Stimulated activated CD4-positive, alpha-beta T cell treated with anti-CD3 and anti-CD28 coated beads, Interleukin-2, amount 100 ng/mL, for 48 hours (primary cell): ENCODE results near the gene PTPRJ.

Source experiments
- DNase-seq, 2 donors: peaks; one replicate each; pipeline ENCODE4 v3.0.0-alpha.2; 2020

The PTPRJ gene

DNA sequence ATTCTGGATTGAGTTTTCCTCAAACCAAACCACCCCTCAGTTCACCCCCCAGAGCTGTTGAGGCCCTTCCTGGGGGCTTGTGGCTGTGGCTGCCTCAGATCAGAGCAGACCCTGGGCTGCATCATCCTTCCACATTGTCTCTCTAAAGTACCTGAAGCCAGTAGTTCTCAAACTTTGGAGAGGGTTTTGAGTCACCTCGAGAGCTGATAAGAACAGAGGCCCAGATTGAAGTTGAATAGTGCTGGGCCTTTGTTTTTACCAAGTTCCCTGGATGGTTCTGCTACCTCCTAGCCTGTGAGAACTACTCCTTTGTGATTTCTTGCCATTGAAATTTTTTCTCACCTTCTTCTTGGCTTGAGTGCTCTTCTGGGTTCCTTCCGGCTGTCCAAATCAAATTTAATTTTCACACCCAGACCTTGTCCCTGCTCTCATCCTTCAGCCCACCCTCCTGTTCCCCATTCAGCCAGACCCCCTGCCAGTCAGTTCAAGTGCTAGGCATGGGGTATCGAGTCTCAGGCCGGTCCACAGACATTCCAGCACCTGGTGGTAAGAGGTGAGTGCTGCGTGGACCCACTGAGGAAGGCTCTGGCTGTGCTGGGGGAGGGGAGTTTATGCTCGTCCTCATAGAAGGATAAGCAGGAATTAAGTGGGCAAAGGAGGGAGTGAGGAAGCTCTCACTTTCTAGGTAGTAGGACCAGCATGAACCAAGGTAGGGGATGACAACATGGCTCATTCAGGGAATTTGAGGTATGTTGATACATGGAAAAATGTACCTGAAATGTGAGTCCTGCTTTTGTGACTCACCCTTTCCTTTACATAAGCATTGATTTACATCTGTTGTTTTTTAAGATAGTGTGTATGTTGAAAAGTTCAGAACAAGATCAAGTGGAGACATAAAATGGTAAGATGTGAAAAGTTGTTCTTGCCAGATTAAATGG, 116.5 kb downstream of the PTPRJ start:
- no peak for DNase-seq

DNA sequence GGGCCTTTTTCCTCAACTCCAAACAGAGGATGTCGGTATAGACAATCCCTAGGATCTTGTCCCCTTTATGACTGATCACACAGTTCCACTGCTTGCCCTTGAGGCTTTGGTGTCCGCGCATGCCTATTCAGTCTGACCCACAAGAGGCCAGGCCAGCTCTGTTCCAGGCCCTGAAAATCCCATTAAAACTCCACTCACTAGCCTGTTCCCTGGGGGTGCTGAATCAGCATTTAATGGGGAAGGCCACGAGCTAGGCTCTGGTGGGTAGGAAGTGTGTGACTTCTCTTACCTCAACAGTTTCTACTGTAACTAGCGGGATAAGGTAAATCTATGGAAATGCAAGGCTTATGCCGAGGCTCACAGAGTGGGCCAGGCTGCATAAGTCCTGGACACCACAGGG, 117.7 kb downstream of the PTPRJ start:
- no peak for DNase-seq

DNA sequence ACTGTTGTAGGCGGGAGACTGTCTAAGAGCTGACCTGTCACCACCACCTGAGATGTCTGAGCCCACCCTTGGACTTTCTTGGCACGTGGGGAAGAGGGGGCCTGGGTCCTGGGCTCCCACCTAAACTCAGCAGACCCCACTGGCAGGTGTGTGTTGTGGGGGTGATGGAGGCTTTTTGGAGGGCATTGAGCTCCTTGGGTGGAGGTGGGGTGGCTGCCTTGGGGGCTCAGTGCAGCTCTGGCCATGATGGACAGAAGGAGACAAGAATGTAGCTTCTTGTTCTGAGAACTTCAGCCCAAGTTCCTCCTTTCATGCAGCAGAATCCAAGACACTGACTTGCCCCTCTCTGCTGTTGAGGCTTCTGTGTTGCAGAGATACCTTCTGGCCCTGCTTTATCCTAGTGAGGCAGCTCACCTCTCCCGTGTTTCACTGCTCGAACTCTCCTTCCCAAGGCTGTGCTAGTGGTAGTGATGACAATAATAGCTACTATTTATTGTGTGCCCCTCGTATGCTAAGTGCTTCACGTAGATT, 119.6 kb downstream of the PTPRJ start:
- DNase-seq: no peak

DNA sequence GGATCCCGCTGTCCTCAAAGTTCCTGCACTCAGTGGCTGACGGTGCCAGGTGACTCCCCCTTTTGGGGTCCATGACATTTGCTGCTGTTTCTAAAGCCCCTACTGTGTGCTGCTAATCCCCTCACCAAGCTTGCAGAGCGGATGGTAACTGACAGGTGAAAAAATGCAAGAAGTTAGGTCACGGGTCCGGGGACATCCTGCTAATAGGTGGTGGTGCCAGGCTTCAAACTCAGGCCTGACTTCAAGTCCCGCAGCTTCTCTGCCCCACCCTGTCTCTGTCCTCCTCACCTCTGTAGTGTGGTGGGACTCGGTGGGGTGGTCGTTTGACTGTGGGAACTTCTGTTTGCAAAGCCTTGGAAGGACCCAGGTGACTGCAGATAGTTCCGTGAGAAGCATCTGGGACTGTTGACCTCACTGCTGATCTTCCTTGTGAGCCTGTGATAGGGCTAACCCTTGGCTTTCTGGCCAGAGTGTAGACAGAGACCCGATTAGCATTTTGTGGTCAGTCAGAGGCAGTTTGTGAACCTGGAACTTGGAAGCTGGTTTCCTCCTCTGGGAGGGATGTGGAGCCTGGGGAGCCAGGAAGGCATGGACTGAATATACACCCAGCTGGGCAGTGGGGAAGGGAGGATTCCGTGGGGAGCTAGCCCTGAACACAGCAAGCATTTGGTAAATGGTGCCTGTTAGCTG, 120.8 kb downstream of the PTPRJ start:
- no peak for DNase-seq

DNA sequence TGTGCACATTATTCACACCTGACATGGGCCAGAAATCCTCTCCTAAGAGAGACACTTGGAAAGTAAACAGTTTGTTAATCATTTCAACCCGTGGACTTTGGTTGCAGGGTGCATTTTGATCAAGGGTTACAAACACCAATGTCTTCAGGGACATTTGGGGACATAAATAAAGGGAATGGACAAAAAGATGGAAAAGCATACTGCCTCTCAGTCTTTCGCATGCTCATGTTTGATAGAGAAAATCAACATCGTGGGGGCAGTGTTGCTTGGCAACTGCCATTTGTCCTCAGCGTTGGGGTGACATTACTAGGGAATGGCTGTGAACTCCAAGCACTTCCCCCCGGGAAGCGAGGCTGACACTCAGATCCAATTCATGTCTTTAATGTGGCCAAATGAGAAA, 121.6 kb downstream of the PTPRJ start:
- no peak for DNase-seq

DNA sequence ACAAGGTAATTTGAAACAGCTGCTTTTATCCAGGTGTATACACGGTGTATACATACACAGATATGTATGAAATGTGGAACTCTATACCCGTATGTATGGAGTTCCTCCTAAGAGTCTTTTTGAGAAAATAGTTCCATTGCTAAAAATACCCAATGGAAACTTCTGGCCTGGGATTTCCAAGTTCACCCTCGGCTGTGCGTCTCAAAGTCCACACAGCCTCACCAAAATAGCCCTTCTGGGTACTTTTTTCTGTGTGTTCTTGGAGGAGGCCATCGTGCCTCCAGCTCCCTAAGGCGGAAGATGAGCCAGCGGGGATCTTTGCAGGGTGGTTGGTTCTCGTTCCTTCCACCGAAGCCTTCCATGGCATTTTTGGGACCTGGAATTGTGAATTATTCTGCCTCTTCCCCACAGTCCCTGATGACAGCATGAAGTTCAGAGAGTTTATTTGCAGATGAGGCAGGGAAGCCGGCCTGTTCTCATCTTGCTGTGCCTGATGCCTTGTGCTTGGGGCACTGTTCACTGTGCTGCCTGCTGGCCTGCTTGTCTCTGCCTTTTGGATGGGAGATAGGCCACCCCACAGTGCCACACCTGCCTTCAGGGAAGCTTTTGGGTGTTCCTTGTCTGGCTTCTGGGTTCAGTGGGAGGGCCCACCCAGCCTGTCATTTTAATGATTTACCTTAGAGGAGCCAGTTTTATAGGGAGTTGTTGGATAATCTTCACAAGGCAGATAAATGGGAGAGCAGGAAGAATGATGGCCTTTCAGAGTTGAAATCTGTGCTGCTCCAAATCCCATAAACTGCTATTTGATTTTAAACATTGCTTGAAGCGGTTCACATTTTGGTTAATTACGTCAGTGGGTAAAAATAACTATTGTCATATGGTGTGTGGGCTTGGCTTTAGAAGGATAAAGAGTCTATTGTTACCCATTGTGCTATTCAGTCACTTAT, 123.5 kb downstream of the PTPRJ start:
- no peak for DNase-seq

DNA sequence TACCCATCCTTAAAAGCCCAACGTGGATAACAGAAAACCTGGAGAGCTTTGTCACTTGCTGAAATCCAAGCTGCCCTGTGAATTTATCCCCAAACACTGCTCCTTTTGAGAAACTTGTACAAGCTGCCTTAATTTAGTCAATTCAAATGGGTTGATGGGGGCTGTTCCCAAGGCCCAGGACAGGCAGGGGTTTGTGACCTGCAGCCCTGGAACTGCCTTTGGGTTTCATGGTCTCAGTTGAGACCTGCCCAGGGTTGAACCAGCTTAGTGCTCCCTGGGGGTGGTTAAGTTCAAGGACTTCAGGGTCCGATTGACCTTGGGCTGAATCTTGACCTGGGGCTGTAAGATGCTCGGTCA, 124.2 kb downstream of the PTPRJ start:
- no peak for DNase-seq

DNA sequence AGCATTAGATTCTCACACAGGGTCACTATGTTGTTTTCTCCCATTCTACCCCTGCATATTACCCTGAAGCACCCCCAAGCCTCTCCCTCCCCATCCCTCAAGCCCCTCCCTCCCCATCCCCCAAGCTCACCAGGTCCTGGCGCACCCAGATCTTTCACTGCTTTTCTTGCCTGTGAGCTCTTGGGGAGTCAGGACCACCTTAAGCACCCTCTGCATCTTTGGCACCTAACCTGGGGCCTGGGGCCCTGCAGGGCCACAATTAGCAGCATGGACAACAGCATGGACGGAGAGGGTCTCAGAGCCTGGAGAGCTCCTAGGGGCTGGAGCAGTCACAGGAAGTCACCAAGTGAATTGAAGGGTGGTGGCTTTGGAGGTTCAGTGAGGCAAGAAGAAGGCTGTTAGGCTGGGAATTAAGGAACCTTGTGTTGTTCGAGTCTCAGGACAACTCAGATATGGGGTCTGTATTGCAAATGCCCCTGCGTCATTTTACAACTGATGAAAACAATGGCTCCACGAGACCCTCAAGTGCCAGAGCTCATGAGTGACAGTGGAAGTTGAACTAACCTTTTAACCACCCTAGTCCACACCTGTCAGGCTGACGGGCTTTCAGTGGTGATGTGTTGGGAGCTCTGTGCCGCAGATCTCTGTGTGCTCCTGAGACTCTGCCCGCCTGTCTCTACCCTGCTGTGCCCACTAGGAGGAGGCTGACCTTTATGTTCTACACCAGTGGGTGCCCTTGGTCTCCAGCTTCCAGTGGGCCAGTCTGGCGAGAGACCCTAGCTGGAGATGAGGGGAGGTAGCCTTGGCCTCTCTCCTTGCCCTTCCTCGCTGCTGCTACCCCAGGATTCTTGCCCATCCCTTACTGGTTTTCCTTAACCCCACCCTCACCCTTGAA, 125.0 kb downstream of the PTPRJ start:
- DNase-seq: no peak

DNA sequence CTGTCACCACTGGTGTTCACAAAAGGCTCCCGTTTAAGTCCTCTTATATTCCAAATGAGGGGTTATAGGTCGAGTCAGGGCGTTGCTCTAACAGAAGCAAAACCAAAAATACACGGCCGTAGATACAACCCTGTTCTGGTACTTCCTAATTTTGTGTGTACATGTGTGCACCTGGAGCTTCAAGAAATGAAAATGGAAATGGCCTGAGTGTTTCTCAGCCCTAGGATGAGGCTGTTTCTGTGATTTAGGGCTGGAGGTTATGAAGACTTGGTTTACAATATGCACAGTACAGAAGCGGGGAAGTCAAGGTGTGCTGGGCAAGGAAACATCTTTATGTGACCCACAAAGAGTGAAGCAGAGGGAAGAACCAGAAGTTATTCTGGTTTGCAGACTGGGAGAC, 125.8 kb downstream of the PTPRJ start:
- no peak for DNase-seq

DNA sequence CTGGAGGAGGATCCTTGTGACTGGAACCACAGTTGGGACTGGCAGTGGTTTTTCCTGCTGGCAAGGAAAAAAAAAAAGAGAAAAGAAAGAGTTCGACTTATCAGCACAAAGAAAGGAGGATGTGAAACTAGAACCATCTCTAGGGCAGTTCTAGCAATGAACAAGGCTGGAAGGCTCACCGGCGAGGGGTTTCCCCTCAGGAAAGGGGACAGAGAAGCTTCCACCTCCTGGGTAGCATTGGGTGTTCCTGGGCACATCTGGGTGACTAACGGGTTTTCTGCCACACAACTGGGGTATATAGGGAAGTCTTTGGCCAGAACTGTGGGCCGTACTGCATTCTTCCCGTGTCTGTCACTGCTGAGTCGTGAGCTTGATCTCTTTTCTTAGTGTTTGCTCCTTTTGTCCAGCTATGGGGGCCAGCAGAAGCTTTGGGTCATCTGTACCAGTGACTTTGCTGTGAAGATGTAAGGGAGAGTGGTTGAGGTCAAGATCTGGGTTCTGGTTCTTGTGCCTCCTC, 126.9 kb downstream of the PTPRJ start:
- peak; percentile 39 to 43 for DNase-seq

DNA sequence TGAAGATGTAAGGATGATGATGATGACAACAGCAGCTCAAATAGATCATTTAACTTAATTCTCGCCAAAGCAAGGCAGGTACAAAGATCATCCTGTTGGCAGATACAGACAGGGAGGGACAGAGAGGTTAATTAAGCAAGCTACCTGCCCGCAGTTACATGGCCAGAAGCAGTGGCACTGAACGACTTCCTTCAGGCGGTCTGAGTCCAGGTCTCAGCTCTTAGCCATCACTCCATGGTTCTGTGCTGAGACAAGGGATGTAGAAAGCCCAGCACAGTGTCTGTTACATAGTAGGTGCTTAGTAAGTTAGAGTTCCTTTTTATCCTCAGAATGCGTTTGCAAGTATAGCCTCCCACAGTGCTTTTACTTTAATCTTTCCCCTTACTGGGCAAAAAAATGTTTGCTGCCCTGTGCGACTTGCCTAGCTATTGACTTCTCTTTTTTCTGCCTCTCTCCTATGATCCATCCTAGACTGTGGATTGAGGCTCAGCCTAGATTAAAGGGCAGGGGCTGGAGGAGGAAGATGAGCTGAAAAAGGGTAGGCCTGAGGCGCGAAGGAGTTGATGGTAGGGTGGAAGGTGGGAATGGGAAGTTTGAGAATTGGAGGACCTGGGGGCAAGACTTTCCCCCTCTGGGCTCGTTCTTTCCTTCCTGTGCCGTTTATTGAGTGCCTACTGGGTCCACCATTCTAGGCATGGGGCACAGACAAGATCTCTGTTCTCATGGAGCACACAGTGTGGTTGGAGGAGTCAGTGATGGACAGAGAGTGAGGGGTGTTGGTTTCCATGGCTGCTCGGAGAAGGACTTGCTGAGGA, 128.1 kb downstream of the PTPRJ start:
- no peak for DNase-seq

DNA sequence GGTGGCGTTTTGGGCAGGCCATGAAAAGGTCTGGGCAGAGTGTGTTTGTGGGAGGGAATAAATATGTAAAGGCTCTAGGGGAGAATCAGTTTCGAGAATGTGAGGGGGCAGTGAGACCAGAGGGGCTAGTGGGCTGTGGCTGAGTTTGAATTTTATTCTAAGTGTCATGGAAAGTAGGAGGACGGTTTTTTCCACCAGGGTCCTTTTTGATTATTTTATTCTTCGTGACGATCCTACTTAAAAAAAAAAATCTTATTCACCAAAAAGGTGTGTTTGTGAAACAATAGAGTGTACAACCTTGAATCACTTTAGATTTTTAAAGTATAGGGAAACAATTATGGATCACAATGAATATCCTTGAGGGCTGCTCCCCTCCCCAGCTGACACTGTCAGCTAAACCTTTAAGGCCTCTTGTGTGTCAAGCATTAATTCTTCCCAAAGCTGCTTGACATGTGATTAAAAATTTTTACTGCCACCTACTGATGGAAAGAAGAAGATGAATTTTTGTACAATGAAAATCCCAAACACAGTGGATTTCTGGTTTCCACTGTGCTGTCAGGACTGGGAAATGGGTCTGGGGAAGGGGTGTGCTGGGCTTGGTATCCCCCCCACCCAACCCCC, 128.8 kb downstream of the PTPRJ start:
- DNase-seq: no peak

DNA sequence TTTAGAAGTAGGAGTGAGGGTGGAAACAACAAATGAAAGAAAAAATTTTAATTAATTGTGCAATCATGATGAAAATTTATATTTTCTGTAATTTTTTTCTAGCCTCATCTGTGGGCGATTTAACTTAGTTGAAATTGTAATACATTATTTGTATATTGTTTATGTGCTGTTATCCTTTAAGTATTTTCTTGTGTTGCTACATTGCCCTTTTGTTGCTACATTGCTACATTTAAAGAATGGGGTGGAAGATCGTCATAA, 130.1 kb downstream of the PTPRJ start:
- no peak for DNase-seq

DNA sequence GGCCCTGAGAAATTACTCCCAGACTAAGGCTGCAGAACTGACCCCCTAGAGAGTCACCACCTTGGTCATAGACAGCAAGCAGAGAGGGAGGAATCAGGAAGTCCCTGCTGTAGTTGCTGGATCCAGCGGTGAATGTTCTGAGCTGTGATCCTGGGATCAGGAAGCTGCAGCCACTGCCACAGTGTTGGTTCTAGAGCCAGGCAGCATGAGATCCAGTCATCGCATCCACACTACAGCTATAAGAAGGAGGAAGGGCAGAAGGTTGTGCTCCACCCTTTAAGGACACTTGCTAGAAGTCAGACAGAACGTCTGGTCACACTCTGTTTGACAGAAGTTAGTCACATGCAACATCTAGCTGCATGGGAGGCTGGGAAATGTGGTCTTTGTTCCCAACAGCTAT, 131.5 kb downstream of the PTPRJ start:
- no peak for DNase-seq

DNA sequence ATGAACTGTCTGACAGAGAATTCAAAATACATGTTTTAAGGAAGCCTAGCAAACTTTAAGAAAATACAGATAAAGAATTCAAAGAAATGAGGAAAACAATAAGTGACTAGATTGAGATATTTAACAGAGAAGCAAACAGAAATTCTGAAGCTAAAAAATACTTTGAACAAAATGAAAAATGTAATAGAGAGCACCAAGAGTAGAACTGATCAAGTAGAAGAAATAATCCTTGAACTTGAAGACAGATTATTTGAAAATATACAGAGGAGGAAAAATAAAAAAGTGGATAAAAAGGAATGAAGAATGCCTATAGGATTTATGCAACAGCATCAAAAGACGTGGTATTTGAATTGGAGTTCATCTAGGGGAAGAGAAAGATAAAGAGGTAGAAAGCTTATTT, 134.4 kb downstream of the PTPRJ start:
- no peak for DNase-seq

DNA sequence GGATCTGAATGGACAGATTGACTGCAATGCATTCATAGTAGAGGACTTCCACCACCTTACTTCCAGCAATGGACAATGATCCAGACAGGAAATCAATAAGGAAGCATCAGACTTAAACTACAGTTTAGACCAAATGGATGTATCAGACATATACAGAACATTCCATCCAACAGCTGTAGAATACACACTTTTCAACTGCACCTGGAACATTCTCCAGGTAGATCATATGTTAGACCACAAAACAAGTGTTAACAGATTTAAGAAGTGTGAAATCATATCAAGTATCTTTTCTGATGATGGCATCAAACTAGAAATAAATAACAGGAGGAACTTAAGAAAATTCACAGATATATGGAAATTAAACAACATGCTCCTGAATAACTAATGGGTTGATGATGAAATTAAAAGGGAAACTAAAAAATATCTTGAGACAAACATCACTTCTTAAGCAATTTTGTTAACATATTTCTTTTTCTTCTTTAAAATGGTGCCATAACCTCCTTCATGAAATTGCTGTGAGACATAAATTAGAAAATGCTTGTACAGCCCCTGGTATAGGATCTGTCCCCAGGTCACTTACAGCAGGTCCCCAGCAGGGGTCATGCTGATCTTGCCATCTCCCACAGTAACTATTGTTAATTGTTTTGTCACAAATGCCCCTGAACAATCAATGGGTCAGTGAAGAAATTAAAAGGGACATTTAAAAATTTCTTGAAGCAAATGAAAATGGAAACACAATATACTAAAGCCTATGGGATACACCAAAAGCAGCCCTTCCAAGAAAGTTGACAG, 136.3 kb downstream of the PTPRJ start:
- DNase-seq: no peak

DNA sequence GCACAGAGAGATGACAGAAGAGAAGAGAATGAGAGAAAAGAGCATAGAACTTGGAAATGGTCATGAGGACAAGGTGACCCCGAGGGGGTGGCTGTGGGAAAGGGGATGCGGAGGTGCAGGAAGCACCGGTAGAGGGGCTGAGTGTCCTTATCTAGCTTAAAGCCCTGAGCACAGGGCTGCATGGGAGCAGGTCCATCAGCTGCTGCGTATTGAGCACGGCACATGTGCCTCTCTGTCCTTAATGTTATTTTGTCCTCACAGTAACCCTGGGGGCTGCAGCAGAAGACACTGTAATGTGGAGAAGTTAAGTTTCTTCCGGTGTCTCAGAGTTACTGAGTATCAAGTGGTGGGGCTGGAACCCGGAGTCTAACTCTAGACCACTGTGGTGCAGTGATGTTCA, 141.9 kb downstream of the PTPRJ start:
- no peak for DNase-seq

DNA sequence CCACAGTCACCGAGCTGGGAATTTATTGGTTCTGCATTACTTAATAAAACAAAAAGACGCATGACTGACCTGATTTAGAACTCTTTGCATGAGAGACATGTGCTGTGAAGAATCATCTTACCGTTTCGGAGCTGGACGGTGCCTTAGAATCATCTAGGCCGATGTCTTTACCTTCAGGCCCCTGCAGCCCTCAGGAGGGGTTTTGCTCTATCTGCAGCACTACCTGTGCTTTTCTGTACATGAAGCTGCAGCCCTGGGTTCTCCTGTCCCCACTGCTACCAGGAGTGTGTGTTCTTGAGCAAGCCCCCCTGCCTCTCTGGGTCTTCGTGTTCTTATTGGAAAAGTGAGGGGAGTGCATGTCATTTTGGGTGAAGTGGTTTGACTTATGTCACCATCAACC, 142.3 kb downstream of the PTPRJ start:
- DNase-seq: no peak

DNA sequence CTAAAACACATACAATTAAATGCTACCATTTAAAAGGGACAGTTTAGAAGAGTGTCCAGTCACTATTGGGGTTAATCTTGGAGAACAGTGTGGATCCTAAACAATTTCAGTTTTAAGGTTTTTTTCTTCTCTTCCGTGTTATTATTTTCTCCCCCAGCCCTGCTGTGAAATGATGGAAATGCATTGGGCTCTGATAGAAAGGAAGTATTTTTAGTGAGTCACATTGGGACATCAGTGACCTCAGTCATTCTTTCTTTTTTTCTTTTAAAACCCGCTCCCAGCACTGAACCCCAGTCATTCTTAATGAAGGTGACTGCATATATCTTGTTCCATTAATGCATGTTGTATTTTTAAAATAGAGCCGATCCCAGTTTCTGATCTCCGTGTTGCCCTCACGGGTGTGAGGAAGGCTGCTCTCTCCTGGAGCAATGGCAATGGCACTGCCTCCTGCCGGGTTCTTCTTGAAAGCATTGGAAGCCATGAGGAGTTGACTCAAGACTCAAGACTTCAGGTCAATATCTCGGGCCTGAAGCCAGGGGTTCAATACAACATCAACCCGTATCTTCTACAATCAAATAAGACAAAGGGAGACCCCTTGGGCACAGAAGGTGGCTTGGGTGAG, 143.0 kb downstream of the PTPRJ start:
- DNase-seq: no peak
